LNCaP clone FGC (cell line): ENCODE measurements around the gene MAP4K4.

Experiments
- DNase-seq: peaks from one replicate; pipeline ENCODE4 v3.0.0-alpha.2; 2011; ENCODE audit warnings: low read depth
- H3K4me3 ChIP-seq: 2 replicates; pipeline ENCODE4 v1.5.1; 2011; ENCODE audit warnings: mild to moderate bottlenecking, low read depth, low read length, control low read depth
- CTCF ChIP-seq: IDR thresholded peaks from 2 replicates; pipeline ENCODE4 v1.5.1; 2012; ENCODE audit warnings: mild to moderate bottlenecking; ENCODE audit not compliant: control insufficient read depth, insufficient read depth; ENCODE audit errors: extremely low read depth

Gene MAP4K4

GRCh38 chr2:101871480-101871879, 174.0 kb downstream of the MAP4K4 start:
- DNase-seq, result no peak
- no peak for TF ChIP-seq CTCF
- no peak overlapping the region for H3K4me3 ChIP-seq

- TF ChIP-seq CTCF, result no peak
- no peak for DNase-seq
- H3K4me3 ChIP-seq, result no peak overlapping the region
These were observed 175.0 kb downstream of the MAP4K4 start for GRCh38 chr2:101872480-101872879.

- H3K4me3 ChIP-seq, result no peak overlapping the region
- TF ChIP-seq CTCF, result peak; percentile 34; the same call in 1 of the 2 replicates
- no peak for DNase-seq
These were observed 176.0 kb downstream of the MAP4K4 start for GRCh38 chr2:101873543-101873942.

GRCh38 chr2:101874069-101874468, 176.6 kb downstream of the MAP4K4 start:
- no peak overlapping the region for H3K4me3 ChIP-seq
- TF ChIP-seq CTCF, result no peak
- no peak for DNase-seq

- no peak overlapping the region for H3K4me3 ChIP-seq
- TF ChIP-seq CTCF, result no peak
- no peak for DNase-seq
These were observed 182.0 kb downstream of the MAP4K4 start for GRCh38 chr2:101879466-101879865.

GRCh38 chr2:101881131-101881530, 183.6 kb downstream of the MAP4K4 start:
- DNase-seq, result no peak
- TF ChIP-seq CTCF, result no peak
- H3K4me3 ChIP-seq, result no peak overlapping the region

- no peak for DNase-seq
- H3K4me3 ChIP-seq, result no peak overlapping the region
- TF ChIP-seq CTCF, result no peak
These were observed 185.3 kb downstream of the MAP4K4 start for GRCh38 chr2:101882769-101883307.
